T-helper 1 cell treated with Interleukin-12 subunit alpha and Interleukin-12 subunit beta and Interleukin-4 antibody, amounts not matched to agents 30 μg/mL and 1 μg/mL, for 36 hours (primary cell): ENCODE results near the gene KCNJ9.

Experiments used
- H3K27ac Mint-ChIP-seq: one replicate; pipeline ENCODE4 v1.8.0; 2021; ENCODE audit warnings: mild to moderate bottlenecking, mixed read lengths
- H3K27me3 Mint-ChIP-seq: one replicate; pipeline ENCODE4 v1.8.0; 2021; ENCODE audit warnings: low read depth, mixed read lengths
- H3K36me3 Mint-ChIP-seq: one replicate; pipeline ENCODE4 v1.8.0; 2021; ENCODE audit warnings: low read depth, mixed read lengths
- H3K4me1 Mint-ChIP-seq: one replicate; pipeline ENCODE4 v1.8.0; 2021; ENCODE audit warnings: low read depth, mixed read lengths
- H3K4me3 Mint-ChIP-seq: one replicate; pipeline ENCODE4 v1.8.0; 2021; ENCODE audit warnings: mild to moderate bottlenecking, moderate library complexity, mixed read lengths
- H3K9me3 Mint-ChIP-seq: one replicate; pipeline ENCODE4 v1.8.0; 2021; ENCODE audit warnings: mixed read lengths

KCNJ9 gene

GRCh38 chr1:160075836-160076235 is 5.5 kb upstream of the KCNJ9 start:
- H3K27me3 Mint-ChIP-seq, result peaks cover 42% of the 10 kb centered on the region
- H3K27ac Mint-ChIP-seq, result no peak overlapping the region
- H3K36me3 Mint-ChIP-seq, result no peaks in the 10 kb centered on the region
- H3K4me3 Mint-ChIP-seq, result no peak overlapping the region
- H3K4me1 Mint-ChIP-seq, result peaks cover 4% of the 10 kb centered on the region
- H3K9me3 Mint-ChIP-seq, result no peaks in the 10 kb centered on the region

- H3K27ac Mint-ChIP-seq, result no peak overlapping the region
- H3K36me3 Mint-ChIP-seq, result no peaks in the 10 kb centered on the region
- H3K4me1 Mint-ChIP-seq, result peaks cover 5% of the 10 kb centered on the region
- H3K27me3 Mint-ChIP-seq, result peaks cover 44% of the 10 kb centered on the region
- no peak overlapping the region for H3K4me3 Mint-ChIP-seq
- no peaks in the 10 kb centered on the region for H3K9me3 Mint-ChIP-seq
Measured at GRCh38 chr1:160076295-160076694, 5.0 kb upstream of the KCNJ9 start.

GRCh38 chr1:160077486-160077885 is 3.9 kb upstream of the KCNJ9 start:
- H3K4me3 Mint-ChIP-seq, result no peak overlapping the region
- H3K36me3 Mint-ChIP-seq, result no peaks in the 10 kb centered on the region
- H3K4me1 Mint-ChIP-seq, result peaks cover 2% of the 10 kb centered on the region
- H3K9me3 Mint-ChIP-seq, result no peaks in the 10 kb centered on the region
- H3K27me3 Mint-ChIP-seq, result peaks cover 45% of the 10 kb centered on the region
- no peak overlapping the region for H3K27ac Mint-ChIP-seq

GRCh38 chr1:160078512-160079195 is 2.7 kb upstream of the KCNJ9 start:
- Mint-ChIP-seq H3K9me3 (no peaks in the 10 kb centered on the region), H3K27me3 (peaks cover 54% of the 10 kb centered on the region), H3K27ac (no peak overlapping the region), H3K36me3 (no peaks in the 10 kb centered on the region), H3K4me1 (peaks cover 2% of the 10 kb centered on the region), H3K4me3 (no peak overlapping the region)

- Mint-ChIP-seq H3K4me3 (no peak overlapping the region), H3K4me1 (peaks cover 5% of the 10 kb centered on the region), H3K36me3 (no peaks in the 10 kb centered on the region), H3K27me3 (peaks cover 59% of the 10 kb centered on the region), H3K9me3 (no peaks in the 10 kb centered on the region), H3K27ac (no peak overlapping the region)
Measured at GRCh38 chr1:160079448-160079847, 1.9 kb upstream of the KCNJ9 start.

GRCh38 chr1:160080381-160081100 is 797 bp upstream of the KCNJ9 start:
- H3K36me3 Mint-ChIP-seq, result no peaks in the 10 kb centered on the region
- no peak overlapping the region for H3K27ac Mint-ChIP-seq
- peaks cover 57% of the 10 kb centered on the region for H3K27me3 Mint-ChIP-seq
- H3K9me3 Mint-ChIP-seq, result no peaks in the 10 kb centered on the region
- H3K4me3 Mint-ChIP-seq, result no peak overlapping the region
- H3K4me1 Mint-ChIP-seq, result peaks cover 5% of the 10 kb centered on the region

- Mint-ChIP-seq H3K27ac (no peak overlapping the region), H3K4me3 (no peak overlapping the region), H3K9me3 (no peaks in the 10 kb centered on the region), H3K4me1 (peaks cover 7% of the 10 kb centered on the region), H3K36me3 (peaks cover 2% of the 10 kb centered on the region), H3K27me3 (peaks cover 54% of the 10 kb centered on the region)
Measured at GRCh38 chr1:160082487-160082886, 1.1 kb downstream of the KCNJ9 start.

GRCh38 chr1:160082926-160083325 is 1.6 kb downstream of the KCNJ9 start:
- peaks cover 52% of the 10 kb centered on the region for H3K27me3 Mint-ChIP-seq

DNA sequence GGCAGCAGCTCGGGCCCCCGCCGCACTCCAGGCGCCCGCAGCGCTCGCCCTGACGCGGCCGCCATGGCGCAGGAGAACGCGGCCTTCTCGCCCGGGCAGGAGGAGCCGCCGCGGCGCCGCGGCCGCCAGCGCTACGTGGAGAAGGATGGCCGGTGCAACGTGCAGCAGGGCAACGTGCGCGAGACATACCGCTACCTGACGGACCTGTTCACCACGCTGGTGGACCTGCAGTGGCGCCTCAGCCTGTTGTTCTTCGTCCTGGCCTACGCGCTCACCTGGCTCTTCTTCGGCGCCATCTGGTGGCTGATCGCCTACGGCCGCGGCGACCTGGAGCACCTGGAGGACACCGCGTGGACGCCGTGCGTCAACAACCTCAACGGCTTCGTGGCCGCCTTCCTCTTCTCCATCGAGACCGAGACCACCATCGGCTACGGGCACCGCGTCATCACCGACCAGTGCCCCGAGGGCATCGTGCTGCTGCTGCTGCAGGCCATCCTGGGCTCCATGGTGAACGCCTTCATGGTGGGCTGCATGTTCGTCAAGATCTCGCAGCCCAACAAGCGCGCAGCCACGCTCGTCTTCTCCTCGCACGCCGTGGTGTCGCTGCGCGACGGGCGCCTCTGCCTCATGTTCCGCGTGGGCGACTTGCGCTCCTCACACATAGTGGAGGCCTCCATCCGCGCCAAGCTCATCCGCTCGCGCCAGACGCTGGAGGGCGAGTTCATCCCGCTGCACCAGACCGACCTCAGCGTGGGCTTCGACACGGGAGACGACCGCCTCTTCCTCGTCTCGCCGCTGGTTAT is 2.8 kb downstream of the KCNJ9 start:
- Mint-ChIP-seq H3K36me3 (peaks cover 9% of the 10 kb centered on the region), H3K4me1 (peaks cover 7% of the 10 kb centered on the region), H3K9me3 (no peaks in the 10 kb centered on the region), H3K4me3 (peak overlapping the region; percentile 68), H3K27ac (no peak overlapping the region), H3K27me3 (peaks cover 44% of the 10 kb centered on the region)

More at GRCh38 chr1:160082926-160083325, 1.6 kb downstream of the KCNJ9 start:
- Mint-ChIP-seq H3K36me3 (peaks cover 2% of the 10 kb centered on the region), H3K27ac (no peak overlapping the region), H3K4me3 (no peak overlapping the region), H3K4me1 (peaks cover 7% of the 10 kb centered on the region), H3K9me3 (no peaks in the 10 kb centered on the region)

DNA sequence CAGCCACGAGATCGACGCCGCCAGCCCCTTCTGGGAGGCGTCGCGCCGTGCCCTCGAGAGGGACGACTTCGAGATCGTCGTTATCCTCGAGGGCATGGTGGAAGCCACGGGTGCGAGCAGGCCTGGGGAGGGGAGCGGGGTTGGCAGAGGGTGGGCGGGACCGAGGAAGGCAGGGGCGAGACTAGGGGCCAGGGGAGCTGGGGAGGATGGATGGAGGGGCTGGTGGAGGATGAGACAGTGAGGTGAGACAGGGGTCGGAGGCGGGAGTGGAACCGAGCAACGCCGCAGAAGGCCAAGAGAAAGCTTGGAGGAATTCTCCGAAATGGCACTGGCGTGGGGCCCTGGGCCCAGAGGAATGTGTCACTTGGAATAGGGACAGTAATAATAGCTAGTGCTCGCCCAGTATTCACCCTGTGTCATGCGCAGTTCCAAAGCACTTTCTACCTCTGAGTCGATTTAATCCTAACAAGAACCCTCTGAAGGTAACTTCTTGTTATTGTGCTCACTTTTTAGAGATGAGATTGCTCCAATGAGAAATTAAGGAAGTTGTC is 3.5 kb downstream of the KCNJ9 start:
- no peaks in the 10 kb centered on the region for H3K9me3 Mint-ChIP-seq
- peaks cover 7% of the 10 kb centered on the region for H3K4me1 Mint-ChIP-seq
- H3K27me3 Mint-ChIP-seq, result peaks cover 39% of the 10 kb centered on the region
- peaks cover 10% of the 10 kb centered on the region for H3K36me3 Mint-ChIP-seq
- no peak overlapping the region for H3K4me3 Mint-ChIP-seq
- no peak overlapping the region for H3K27ac Mint-ChIP-seq

DNA sequence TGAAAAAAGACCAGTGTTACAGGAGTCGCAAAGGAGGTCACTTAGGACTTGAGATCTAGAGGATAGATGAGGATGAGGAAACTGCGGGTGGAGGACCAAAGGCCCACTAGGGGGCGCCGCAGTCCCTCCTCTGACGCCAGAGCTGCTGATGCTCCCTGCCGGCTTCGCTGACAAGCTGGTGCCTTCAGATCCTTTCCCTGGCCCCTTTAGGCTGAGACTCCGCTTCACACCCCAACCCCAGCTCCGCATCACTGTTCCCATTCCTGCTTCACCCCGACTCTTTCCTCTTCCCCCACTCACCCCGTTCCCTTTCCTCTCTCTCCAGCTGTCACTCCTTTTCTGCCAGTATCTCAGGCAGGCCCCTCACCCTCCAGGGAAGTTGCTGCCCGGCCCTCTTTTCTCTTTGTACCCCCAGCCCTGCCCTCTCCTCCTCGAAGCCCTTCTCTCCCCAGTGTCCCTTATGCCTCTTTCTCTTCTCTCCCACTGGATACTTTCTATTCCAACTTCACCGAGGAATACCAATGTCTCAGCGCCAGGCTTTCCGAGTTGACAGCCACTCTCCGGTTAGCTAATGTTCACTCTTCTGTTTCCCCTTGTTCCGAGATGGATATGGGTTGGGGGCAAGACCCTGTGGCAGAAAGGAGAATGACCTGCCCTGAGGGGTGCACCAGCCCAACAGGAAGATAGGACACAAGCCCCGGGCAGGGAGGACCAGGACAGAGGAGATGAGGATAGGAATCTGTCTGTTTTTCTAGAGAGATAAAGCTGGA is 4.5 kb downstream of the KCNJ9 start:
- Mint-ChIP-seq H3K36me3 (peaks cover 13% of the 10 kb centered on the region), H3K4me3 (no peak overlapping the region), H3K27ac (no peak overlapping the region), H3K27me3 (peaks cover 29% of the 10 kb centered on the region), H3K4me1 (peaks cover 7% of the 10 kb centered on the region), H3K9me3 (no peaks in the 10 kb centered on the region)

- H3K27ac Mint-ChIP-seq, result no peak overlapping the region
Measured at GRCh38 chr1:160086456-160086892, 5.1 kb downstream of the KCNJ9 start.

GRCh38 chr1:160087118-160087662 is 5.9 kb downstream of the KCNJ9 start:
- peaks cover 17% of the 10 kb centered on the region for H3K27me3 Mint-ChIP-seq
- no peaks in the 10 kb centered on the region for H3K9me3 Mint-ChIP-seq
- H3K27ac Mint-ChIP-seq, result no peak overlapping the region
- peaks cover 16% of the 10 kb centered on the region for H3K36me3 Mint-ChIP-seq
- peaks cover 5% of the 10 kb centered on the region for H3K4me1 Mint-ChIP-seq
- no peak overlapping the region for H3K4me3 Mint-ChIP-seq

More at GRCh38 chr1:160086456-160086892, 5.1 kb downstream of the KCNJ9 start:
- H3K36me3 Mint-ChIP-seq, result peaks cover 14% of the 10 kb centered on the region
- H3K4me1 Mint-ChIP-seq, result peaks cover 5% of the 10 kb centered on the region
- no peaks in the 10 kb centered on the region for H3K9me3 Mint-ChIP-seq
- H3K4me3 Mint-ChIP-seq, result no peak overlapping the region
- H3K27me3 Mint-ChIP-seq, result peaks cover 24% of the 10 kb centered on the region
